Dedifferentiated amniotic fluid mesenchymal stem cell (primary cell): ENCODE results near the gene THUMPD2.
A peak's percentile ranks its signal among the peaks of the same experiment; 100 is the strongest.
"Not testable (repeated sequence)": the region's sequence is repeated elsewhere in the genome, so short reads cannot be mapped to it uniquely, and the experiment has no call there.

Source experiments
- DNase-seq: peaks from one replicate; pipeline ENCODE4 v3.0.0-alpha.2; 2016; ENCODE audit errors: extremely low spot score

THUMPD2 gene

DNA sequence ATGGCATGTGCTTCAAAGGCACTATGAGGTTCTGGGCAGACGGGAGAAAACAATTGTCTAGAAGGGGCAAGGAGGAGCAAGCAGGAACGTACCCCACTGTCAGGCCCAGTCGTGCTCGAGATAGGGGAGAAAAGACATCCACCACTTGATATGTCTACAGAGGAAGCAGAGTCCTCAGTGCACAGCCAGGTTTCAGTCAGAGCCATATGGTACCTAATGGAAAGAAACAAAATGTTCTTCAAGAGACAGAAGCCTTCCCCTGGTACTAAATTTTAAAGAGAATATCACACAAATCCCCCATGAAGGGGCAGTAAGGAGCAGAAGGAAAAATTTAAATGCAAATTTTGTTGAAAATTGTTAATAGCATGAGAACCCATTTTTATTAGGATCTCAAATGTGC lies 21.9 kb downstream of the THUMPD2 start:
- DNase-seq = no peak

DNA sequence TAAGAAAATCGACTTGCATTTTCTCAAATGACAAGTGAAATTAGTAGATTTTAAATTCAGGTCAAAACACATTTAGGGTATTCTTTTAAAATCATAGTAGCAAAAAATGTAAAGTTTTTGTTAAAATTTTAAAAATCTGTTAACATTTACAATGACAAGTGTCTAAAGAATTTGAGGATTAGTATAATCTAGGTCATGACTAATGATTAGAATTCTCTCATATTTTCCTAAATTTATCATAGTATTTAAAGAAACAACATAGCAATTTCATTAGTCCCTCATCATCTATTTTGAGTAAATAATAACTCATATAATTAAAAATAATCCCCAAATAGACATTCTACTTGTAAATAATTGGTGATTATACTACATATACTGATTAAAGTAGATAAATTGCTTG lies 23.6 kb downstream of the THUMPD2 start:
- no peak for DNase-seq

DNA sequence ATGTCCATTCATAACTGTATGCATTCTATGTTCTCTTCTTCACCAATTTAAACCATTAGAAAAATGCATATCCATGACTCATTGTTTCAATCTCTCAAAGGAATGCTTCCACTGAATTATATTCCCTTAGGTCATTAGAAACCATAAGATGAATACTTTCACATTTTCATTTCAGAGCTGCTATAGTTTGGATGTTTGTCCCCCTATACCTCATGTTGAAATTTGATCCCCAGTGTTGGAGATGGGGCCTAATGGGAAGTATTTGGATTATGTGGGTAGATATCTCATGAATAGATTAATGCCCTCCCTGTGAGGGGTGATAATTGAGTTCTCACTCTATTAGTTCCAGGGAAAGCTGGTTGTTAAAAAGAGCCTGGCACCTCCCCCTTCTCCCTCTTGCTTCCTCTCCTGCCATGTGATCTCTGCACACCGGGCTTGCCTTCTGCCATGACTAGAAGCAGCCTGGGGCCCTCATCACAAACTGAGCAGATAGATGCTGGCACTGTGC lies 35.7 kb downstream of the THUMPD2 start:
- no peak for DNase-seq

DNA sequence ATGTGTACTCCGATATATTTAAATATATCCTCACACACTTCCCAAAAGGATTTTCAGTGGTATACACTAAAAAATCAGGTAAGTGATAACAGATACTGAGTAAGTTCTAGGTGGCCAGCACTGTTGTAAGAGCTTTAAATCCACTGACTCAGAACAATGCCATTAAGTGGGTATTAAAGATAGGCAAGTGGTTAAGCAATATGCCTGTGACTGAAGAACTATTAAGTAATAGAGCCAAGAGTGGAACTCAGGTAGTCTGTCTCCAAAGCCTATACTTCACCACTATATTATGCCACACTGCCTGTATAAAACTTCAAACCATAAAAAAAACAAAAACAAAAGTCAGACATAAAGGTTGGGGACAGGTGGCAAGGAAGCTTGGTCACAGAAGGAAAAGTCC lies 37.2 kb downstream of the THUMPD2 start:
- DNase-seq = no peak

- no peak for DNase-seq
Observed at GRCh38 chr2:39739386-39739785, 39.7 kb downstream of the THUMPD2 start.

- DNase-seq = no peak
Observed at GRCh38 chr2:39738936-39739335, 40.1 kb downstream of the THUMPD2 start.

DNA sequence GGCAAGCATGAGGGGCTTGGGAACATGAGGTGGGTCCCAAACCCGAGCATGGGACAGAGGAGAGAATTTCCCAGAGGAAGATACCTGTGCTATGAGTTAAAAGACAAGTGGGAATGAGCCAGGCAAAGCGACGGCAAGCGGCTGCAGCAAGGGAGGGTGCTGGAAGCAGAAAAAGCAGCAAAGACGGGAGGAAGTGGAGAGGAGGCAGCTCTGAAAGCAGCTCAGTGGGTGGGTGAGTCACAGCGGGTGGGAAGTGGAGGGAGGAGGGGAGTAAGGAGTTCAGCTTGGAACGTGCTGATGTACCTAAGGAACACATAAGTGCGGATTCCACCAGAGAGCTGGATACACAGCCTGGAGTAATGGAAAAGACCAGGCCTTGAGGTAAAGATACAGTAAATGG lies 41.4 kb downstream of the THUMPD2 start:
- peak; percentile 47 for DNase-seq

DNA sequence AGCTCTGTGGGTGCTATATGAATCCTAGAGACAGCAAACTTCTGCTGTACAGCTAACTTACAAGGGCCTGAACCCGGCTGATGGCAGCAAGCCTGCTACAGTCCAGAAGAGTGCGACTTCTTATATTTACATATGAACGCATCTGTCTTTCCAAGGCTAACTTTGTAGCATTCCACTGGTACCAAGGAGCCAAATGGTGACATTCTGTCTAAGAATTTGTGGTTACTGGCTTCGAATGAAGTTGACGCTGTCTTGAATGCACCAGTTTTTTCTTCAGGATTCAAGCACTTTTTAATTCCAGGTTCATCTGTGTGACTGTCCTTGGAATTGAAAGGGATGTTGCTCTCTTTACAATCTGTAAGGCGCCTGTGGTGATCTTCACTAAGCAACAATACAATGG lies 42.4 kb downstream of the THUMPD2 start:
- peak; percentile 83 for DNase-seq

- DNase-seq = no peak
Observed at GRCh38 chr2:39735648-39736047, 43.4 kb downstream of the THUMPD2 start.

DNA sequence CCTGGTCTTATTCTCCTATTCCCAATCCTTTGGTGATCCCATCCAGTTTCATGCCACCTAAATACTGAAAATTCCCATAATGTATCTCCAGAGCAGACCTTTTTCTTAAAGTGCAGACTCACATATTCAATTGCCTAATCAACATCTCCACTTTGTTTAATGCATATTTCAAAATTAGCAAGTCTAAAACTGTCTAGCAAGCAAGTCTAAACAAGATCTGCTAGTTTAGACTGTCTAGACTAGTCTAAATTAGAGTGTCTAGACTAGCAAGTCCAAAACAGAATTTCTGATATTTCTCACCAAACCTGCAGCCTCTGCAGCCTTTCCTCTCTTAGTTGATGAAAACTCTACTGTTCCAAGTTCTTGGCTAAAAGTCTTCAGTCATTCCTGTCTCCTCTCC lies 44.6 kb downstream of the THUMPD2 start:
- DNase-seq = no peak

- DNase-seq = no peak
Observed at GRCh38 chr2:39733070-39733674, 45.9 kb downstream of the THUMPD2 start.

GRCh38 chr2:39732482-39732881 lies 46.6 kb downstream of the THUMPD2 start:
- no peak for DNase-seq

DNA sequence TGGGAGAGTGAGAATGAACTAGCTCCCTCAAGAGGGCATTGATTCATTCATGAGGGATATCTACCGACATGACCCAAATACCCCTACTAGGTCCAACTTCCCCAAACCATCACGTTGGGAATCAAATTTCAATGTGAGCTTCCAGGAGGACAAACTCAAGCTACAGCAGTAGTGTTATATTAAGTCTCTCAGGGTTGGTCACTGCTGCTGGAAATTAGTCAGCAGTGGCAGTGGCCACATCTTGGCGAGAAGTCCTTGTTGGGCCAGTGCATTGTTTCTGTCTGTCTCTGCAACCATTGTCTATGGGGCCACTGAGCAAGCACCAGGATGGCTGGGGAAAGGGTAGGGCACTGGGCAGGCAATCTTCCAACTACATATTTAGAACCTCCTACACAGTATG lies 47.5 kb downstream of the THUMPD2 start:
- DNase-seq = no peak

- DNase-seq = no peak
Observed at GRCh38 chr2:39730685-39731302, 48.3 kb downstream of the THUMPD2 start.

- DNase-seq = no peak
Observed at GRCh38 chr2:39730276-39730675, 48.8 kb downstream of the THUMPD2 start.

DNA sequence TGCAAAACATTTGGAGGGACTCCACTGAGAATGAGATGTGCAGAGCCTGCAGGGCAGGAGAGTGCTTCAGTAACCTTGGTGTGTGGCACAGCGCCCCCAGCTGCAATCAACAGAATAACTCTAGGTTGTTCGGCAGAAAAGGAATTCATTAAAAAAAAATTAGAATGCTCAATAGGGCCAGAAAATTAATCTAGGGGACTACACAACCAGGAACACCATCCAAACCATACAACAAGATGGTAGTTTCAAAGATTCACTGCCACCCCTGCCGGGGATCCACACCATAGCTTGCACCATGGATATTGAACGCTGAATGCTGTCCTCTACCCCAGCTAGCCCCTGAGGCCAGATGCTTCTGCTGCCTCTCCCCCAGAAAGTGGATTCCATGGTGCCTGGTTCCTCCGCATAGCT lies 50.1 kb downstream of the THUMPD2 start:
- DNase-seq = no peak

DNA sequence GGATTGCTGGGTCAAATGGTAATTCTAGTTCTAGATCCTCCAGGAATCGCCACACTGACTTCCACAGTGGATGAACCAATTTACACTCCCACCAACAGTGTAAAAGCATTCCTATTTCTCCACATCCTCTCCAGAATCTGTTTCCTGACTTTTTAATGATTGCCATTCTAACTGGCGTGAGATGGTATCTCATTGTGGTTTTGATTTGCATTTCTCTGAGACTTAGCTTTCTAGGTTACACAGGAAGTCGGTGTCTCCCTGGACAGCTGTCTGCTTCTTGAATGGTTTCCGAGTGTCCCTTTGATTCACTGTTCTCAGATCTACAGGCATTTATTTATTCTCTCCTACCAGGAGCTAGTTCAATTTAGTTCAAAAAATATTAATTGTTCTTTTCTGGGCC lies 51.0 kb downstream of the THUMPD2 start:
- DNase-seq = not testable (repeated sequence)

DNA sequence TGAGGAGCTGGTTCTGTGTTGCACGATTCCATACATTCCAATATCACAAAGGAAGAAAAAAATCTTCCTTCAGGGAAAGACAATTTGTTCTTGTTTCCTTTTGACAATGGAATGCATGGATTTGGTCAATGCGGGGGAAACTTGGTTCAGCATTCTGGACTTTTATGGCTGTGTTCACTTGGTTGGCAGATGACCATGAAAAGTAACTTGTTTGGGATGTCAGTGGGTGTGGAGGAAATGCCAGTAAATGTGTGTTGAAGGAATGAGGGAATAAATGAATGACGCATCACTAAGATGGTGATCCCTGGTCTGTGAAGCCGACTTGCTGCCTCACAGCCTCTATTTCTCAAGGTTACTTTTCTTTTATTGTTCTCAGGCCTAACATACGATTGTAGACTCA lies 53.7 kb downstream of the THUMPD2 start:
- peak; percentile 67 for DNase-seq

- DNase-seq = no peak
Observed at GRCh38 chr2:39724828-39725144, 54.3 kb downstream of the THUMPD2 start.

- no peak for DNase-seq
Observed at GRCh38 chr2:39723946-39724827, 54.9 kb downstream of the THUMPD2 start.

DNA sequence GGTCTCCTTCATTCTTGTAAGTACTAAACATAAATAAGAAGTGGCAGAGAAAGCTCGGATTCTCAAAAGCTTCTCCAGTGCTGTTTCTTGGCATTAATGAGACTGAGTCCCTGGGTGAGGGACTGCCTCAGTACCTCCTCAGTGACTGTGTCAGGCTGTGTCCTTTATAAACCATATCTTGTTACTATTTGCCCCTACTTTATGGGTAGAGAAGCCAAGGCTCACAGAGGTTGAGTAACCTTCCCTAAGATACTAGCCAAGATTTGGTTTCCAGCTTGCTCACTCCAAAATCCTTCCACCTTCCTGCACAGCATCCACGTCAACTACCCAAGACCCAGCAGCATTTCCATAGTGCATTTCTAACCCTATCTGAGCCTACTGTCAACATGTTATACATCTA lies 55.6 kb downstream of the THUMPD2 start:
- DNase-seq = no peak

DNA sequence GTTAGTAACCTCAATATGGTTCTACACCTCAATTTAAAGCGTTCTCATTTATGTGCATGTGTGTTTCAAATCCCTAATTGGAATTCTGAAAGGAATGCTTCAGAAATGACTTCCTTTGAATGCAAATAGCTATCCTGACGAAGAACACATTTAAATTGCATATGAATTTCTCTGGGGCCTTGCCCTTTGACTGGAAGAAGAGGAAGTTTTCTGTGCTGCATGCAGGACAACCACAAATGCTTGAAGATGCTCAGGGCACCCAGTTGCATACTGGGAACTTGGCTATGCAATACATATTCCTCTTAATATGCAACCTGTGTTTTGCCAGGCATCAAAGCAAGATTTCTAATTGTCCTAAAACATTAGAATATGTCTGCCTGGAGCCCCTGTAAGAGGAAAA lies 58.1 kb downstream of the THUMPD2 start:
- no peak for DNase-seq

- no peak for DNase-seq
Observed at GRCh38 chr2:39719317-39719716, 59.7 kb downstream of the THUMPD2 start.
